ENCODE measurements around the gene PTPRO.

Gene PTPRO

DNA sequence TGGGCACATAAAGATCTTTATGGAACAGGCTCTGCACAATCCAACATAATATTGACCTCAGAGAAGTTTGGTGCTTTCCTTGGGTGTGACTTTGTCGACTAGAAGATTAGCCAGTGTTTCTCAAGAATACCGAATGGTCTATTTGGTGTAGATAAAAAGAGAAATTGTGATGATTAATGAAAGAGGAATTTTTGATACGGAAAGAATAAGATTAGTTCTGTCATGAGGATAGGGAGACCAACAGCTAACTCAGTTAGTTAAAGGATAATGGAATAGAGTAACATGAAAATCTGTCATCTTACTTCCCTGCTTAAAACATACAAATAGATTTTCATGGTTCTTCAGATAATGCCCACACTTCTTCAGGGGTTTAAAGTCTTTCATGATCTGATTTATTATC is 24.2 kb downstream of the PTPRO start:
- no peak for DNase-seq (ENCODE audit: low read depth in 2 of 3, low spot score in 2 of 3)

DNA sequence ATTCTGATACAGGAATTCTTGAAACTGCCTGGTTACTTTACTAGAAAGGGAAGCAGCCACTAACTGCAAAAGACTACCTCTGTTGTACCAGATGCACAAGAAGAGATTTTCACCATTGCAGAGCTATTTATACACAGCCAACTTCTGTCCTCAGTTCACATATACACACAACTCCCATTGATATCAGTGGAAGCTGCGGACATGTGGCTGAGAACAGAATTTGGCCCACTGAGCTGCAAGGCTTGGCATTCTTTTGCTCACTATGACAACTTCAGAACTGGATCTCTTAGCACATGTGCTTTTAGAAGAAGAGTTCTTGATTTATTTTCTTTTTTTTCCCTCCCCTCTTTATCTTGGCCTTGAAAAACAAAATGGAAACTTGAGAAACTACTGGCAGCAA is 28.3 kb downstream of the PTPRO start:
- DNase-seq (ENCODE audit: low read depth in 2 of 3, low spot score in 2 of 3): no peak

DNA sequence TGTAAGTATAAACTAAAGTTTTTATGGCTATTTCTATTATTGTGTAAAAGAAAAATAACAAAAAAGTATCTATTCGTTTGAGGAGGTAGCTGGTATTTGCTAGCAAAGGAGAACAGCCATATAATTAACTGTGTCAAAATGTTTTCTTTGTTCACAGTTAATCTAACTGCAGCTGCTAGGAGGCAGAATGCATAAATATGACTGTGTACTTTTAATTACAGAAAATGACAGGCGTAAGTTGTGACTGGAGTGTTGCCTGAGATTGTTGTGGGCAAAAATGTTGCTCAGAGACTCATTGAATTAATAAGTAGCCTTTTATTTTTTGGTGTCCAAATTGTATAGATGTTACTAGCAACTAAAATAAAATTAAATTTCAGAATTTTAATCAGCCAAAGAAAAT is 33.5 kb downstream of the PTPRO start:
- no peak for DNase-seq (ENCODE audit: low read depth in 2 of 3, low spot score in 2 of 3)

DNA sequence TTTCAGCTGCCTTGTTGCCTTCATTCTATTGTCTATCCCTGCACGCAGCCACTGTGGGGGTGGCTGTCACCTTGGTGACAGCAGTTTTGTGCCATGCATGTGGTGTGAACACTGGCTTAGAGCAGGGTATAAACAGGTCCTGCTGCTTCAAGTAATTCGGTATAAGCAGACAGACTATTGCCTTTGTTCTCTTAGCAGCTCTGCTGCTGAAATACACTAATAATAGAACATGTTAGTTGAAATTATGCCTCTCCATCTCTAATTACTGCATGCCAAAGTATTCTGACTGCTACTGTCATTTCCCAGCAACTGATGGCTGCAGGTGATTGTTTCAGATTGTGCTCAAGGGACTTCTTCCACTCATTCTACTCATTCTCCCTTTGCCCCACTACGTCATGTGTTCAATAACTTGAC is 34.6 kb downstream of the PTPRO start:
- DNase-seq (ENCODE audit: low read depth in 2 of 3, low spot score in 2 of 3): no peak

DNA sequence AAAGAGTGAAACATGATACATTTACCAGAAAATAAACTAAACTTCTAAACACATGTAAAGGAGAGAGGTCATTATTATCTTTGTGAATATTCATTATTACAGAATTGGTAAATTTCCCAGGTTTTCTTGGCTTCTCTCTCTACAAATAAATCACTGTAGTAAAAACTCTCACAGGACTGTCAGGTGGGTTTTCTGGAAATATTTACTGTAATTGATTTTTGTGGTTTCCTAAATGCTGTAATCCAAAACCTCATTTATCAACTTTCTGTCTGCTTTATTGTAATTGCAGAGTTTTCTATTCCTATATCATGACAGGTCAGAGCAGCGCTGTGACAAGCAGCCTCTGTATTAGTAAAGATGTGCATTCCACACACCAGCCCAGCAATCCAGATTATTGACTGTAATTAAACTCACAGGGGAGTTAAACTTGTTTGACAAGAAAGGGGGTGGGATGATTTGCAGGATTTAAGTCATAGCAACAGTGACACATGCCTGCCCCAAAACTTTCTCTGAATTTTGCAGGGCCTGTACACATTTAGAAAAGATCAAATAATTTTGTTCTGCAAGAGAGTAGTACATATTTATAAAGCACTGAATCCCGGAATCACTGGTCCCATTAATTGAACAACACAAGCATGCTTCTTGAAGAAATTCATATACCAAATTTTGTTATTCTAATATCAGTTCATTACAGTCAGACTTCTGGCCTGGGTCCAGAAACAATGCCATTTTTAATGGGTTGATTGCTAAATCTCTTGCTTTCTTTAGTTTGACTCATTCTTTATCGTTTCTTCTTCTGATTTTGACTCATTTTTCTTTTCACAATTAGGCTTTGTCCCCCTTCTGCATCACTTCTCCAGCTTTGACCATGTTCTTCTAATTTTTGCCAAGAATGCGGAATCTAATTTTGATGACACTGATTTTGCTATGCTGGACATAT is 42.2 kb downstream of the PTPRO start:
- no peak for DNase-seq (ENCODE audit: low read depth in 2 of 3, low spot score in 2 of 3)

DNA sequence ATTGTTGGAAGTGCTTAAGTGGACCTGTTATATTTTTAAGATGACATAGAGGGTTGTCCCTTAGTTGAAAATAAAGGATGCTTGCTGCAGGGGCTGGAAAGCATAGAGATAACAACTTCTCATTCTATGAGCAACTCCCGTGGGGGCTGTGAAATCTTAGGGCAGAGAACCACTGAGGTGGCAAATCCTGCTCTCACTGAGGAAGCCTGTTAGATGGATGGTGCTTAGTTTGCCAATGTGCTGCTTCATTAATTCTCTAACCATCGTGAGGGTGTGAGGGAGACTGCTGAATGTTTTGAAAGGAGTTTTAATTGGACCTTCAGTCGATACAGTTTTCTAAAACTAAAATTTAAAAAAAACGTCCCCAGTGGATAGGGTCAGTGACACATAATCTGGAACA is 46.5 kb downstream of the PTPRO start:
- no peak for DNase-seq (ENCODE audit: low read depth in 2 of 3, low spot score in 2 of 3)

DNA sequence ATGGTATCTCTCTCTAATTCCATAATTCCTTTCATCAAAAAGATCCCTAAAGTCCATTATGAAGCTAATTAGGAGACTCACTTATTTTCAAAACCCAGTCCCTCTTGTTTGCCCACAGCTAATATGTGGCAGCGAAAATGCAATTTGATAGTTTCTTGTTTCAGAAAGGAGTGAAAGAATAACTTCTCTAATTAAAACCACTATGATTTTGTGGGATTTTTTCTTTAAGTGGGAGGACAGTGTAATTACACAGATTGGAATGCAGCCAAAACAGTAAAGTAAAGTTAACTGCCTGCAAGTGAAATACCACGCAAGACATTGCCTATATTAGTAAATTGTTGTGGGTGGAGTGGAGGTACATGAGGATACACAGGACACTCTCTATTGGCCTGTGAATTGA is 50.0 kb downstream of the PTPRO start:
- DNase-seq (ENCODE audit: low read depth in 2 of 3, low spot score in 2 of 3): no peak

DNA sequence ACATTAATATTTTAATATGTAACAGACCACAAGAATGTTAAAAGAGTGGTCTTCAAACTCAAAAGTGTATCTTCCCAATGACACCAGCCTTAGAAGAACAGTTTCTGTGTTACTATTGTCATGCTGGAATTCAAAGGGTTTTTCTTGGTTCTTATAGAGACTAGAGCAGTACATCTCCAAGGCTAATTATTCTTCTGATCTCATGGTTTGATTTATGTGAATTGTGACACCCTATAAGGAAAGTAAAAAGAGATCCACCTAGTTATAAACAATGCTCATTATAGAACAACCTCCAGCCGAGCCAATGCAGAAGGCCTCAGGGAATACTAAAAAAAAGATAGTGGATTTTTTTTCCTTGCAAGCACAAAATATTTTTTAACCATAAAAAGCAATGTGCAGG is 65.5 kb downstream of the PTPRO start:
- DNase-seq (ENCODE audit: low read depth in 2 of 3, low spot score in 2 of 3): no peak

DNA sequence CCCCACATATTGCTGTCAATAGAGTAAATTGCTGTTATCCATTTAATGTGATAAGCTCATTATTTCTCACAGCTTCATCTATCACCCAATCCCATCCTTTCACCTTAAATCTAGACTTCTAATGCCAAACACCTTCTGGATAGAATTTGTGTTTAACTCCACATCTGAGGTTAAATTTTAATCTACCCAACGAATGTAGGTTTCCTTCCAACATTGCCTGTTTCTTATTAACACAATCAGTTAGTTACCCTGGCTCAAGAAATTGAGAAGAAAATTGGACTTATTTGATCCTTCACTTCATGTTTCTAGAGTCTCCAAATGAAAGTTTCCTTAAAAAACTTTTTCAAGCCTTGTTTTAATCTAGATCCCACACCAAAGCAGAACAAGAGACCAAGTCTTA is 67.3 kb downstream of the PTPRO start:
- no peak for DNase-seq (ENCODE audit: low read depth in 2 of 3, low spot score in 2 of 3)

DNA sequence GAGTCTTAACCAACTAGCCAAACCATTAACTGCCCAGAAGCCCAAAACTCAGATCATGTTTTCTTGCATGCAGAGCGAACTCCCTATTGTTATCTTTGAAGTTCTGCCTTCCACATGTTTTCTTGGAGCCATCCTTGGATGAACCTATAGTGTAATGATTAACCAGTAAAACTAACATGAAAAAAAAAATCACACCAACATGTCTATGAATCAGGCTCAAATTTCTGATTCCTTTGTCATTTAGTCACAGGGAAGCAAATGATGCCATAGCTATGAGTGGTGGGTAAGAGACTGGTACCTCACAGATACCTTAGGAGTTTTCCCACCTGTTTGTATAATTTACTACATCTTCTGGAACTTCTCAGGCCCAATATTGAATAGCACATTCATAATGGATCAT is 70.7 kb downstream of the PTPRO start:
- DNase-seq (ENCODE audit: low read depth in 2 of 3, low spot score in 2 of 3): no peak

DNA sequence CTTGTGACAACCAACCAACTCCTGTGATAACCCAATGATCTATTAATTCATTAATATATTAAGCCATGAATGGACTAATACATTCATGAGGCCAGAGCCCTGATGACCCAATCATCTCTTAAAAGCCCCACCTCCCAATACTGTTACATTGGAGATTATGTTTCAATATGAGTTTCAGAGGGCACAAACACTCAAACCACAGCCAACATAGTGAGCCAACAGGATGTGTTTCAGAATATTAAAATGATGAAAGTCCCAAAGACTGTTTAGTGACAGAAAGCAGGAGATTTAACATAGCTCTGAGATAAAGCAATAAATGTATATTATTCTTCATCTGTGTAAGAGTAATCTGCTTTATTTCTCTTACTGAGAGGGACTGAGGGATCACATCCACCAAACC is 71.7 kb downstream of the PTPRO start:
- no peak for DNase-seq (ENCODE audit: low read depth in 2 of 3, low spot score in 2 of 3)

DNA sequence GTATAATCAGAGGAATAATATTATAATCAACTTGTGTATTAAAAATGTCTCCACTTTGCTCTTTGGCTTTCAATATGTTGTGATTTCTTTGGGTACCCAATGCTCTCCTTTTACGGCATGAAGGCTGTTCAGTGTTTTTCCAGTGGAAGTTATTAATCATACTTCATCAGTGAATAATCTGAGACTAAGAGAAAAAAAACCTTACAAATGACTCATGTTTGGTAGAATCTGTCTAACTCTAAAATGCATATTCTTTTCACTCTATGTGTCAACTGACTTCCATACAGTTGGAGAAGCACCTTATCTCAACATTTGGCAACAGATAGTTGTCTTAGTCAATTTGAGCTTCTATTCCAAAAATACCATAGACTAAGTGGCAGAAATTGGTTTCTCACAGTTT is 82.2 kb downstream of the PTPRO start:
- no peak for DNase-seq (ENCODE audit: low read depth in 2 of 3, low spot score in 2 of 3)

DNA sequence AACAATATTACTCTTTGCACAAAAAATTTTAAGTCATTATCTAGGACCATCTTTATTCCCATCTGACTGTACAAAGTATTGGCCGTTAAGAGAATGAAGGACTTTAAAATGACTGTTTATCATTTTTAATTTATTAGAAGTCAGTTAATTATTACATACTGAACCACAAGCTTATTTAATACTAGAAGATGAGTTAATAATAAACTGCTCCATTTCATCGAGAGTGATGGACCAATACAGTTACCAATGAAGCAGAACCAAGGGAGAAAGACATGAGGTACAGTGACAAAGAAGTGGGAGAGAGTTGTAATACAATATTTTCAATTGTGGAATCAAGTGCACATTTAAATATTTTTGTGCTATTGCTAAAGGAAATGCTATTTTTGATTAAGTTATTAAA is 83.3 kb downstream of the PTPRO start:
- DNase-seq (ENCODE audit: low read depth in 2 of 3, low spot score in 2 of 3): no peak

DNA sequence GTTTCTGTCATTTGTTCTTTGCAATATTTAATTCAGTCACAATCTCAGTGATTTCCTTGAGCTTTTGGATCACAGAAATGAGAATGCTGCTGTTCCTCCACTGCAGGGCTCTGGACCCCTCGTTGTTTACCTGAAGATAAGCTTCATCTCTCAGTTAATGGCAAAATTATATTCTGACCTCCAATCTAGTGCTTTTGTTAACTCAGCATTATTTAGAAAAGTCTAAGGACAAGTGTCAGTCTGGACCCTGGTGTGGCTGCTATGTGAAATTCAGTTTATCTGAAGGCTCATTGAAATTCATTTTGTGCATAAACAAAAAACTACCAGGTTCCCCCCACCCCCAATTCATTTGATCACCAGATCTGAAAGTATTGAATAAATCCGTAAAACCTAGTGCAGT is 84.7 kb downstream of the PTPRO start:
- DNase-seq (ENCODE audit: low read depth in 2 of 3, low spot score in 2 of 3): no peak

DNA sequence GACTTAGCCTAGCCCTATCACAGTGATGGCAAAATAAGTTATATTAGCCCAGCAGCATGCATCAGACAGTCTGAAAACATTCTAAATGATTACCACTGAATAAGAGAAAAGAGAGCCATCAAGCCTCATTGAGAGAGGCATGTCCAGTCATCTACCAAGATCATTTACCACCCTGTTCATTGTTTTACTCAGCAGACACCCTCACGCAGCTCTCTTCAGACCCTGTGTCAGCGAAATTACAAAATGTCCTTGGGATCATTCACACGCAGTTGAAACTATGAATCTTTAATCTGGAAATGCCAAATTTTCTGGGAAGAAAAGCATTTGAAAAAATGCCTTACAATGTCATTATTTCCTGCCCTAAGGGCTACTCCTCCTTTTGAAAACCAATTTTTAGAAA is 89.5 kb downstream of the PTPRO start:
- DNase-seq (ENCODE audit: low read depth in 2 of 3, low spot score in 2 of 3): no peak

DNA sequence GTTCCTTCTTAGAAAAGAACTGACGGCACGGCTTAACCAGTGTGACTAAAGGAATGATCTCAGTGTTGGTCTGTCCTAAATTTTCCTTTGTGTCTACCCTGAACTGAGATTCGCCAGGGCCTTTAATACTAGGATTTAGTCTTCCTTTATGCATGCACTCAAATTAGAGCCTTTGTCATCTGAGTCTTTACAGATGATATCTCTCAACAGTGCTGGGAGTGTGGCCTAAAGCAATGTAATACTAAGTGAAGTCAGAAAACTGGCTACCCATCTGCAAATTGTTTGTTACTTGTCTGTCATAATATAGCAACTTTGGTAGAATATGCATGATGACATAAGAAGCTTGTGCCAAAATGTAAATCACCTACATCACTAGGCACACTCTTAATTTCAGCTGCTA is 95.4 kb downstream of the PTPRO start:
- no peak for DNase-seq (ENCODE audit: low read depth in 2 of 3, low spot score in 2 of 3)

DNA sequence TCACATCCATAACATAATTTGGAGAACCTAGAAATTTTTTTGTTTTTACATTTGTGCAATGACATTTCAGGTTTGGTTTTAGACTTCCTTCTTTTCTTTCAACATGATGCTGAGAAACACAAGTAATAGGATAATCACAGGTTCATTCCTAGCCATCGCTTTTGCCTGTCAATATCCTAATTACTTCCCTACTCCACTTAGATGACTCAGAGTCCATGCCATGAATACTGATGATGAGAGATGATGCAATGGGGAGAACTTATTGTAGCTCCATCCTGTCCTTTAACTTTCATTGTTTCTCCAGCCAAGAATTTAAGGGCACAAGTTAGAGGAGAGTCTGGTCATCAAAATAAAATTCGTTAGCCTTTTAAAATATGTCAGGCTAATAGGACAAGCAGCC is 101.3 kb downstream of the PTPRO start:
- DNase-seq (ENCODE audit: low read depth in 2 of 3, low spot score in 2 of 3): no peak

DNA sequence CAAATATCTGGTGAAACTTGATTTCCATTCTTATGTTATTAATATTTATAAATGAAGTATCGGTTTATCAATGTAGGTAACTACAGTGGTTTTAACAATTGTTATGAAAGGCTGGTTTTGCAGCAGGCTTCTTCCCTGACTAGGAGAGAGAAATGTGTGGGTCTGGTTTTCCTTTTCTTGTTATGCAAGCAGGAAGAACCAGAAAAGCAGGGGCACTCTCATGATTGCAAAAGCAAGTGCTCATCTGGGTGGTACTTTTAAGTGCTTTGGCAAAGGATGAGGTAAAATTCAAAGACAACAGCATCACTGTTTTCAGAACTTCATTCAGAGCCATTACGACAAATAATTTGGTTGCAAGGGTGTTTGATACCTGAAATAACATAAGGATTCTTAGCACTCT is 105.6 kb downstream of the PTPRO start:
- DNase-seq (ENCODE audit: low read depth in 2 of 3, low spot score in 2 of 3): no peak

DNA sequence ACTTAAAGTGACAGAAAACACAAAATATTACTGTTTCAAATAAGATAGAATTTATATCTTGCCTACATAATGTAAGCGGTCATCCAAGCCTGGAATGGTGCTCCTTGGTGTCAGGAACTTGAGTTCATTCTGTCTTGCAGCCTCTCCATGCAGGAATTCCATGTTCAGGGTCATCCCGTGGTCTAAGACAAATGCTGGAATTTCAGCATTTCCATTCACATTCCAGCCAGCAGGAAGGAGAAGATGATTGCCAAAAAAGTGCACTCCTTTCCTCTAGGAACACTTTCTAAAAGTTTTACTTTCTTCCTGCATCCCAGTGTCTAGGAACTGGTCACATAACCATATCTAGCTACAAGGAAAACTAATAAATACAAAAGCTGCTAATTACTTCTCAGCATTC is 106.3 kb downstream of the PTPRO start:
- DNase-seq (ENCODE audit: low read depth in 2 of 3, low spot score in 2 of 3): no peak

DNA sequence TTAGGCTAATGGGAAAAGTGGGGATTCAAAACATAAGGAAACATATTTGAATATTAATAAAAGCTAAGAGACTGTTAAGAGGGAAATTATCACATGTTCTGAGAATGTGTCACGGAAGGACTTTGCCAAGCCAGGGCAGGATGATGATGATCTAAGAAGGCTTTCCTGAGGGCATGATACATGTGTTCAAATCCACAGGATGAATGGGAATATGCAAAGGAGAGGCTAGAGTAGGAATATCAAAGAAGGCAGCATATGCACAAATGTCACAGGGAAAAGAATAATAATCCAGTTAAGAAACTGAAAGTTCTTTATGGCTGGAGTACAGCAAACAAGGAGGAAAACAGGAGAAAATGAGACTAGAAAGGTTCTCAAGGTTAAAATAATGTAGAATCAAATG is 107.0 kb downstream of the PTPRO start:
- DNase-seq (ENCODE audit: low read depth in 2 of 3, low spot score in 2 of 3): no peak

DNA sequence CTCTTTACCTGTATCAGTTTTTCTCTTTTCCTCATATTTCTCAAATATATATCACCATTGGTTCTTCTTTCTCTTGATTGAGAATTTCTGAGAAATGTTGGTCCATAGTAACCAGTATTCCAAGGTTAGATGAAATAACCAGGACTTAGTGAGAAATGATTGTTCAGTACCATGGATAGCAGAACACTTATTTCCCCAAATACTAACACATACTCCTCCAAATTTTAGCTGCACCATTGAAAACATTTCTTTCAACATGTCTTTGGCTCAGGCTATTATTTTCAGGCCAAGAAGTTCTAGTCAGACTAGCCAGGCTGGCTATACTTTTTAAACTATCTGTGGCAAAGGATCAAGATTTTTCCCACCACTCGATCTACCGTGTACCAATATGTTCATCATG is 113.3 kb downstream of the PTPRO start:
- DNase-seq (ENCODE audit: low read depth in 2 of 3, low spot score in 2 of 3): no peak

DNA sequence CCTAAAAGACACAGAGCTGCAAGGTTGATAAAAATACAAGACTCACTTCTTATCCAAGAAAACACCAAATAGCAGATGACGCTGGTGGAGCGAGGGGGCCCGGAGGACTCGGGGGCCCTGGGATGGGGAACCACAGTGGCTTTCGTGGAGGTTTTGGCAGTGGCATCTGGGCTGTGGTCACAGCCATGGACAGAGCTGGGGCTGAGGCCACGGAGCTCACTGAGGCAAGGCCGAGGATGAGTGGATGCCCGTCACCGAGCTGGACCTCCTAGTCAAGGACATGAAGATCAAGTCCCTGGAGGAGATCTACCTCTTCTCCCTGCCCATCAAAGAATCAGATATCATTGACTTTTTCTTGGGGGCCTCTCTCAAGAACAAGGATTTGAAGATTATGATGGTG is 117.2 kb downstream of the PTPRO start:
- DNase-seq (ENCODE audit: low read depth in 2 of 3, low spot score in 2 of 3): no peak

DNA sequence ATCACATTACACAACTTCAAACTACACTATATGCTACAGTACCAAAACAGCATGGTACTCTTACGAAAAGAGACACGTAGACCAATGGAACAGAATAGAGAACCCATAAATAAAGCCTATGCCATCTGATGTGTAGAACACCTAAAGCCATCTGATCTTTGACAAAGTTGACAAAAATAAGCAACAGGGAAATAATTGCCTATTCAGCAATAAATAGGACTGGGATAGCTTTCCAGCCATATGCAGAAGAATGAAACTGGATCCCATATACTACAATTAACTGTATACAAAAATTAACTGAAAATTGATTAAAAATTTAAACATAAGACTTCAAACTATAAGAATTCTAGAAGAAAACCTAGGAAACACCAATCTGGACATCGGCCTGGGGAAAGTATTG is 120.7 kb downstream of the PTPRO start:
- no peak for DNase-seq (ENCODE audit: low read depth in 2 of 3, low spot score in 2 of 3)

All from activated CD8-positive, alpha-beta memory T cell treated with anti-CD3 and anti-CD28 coated beads for 48 hours (primary cell).